GM23338 (cell line): Measurements from ENCODE around the gene RPP40. TPM values are rescaled to one million over a fixed set of nuclear protein-coding genes. Genes with fewer than 3 reads are reported as not detected.

Source experiments
- ATAC-seq: fragments of 200-7000 bp; cut with Tn5 transposase; 3 replicates; pipeline ENCODE4 v1.9.1; 2020
- DNase-seq: peaks from one replicate; pipeline ENCODE4 v3.0.0-alpha.2; 2015; ENCODE audit warnings: low spot score
- H2AFZ ChIP-seq: fragments of 200-600 bp; sonication (generic); 2 replicates; pipeline ENCODE4 v1.8.0; 2016; ENCODE audit warnings: antibody characterized with exemption, mild to moderate bottlenecking, moderate library complexity
- H3F3A ChIP-seq: fragments of 200-600 bp; sonication (generic); replicated peaks from 2 replicates; pipeline ENCODE4 v1.8.0; 2017; ENCODE audit warnings: antibody characterized with exemption, mixed run types, low read depth
- H3K27ac ChIP-seq: fragments of 200-600 bp; sonication (generic); 2 replicates; pipeline ENCODE4 v1.6.1; 2016; ENCODE audit warnings: low read depth
- H3K27me3 ChIP-seq: fragments of 200-600 bp; sonication (generic); 2 replicates; pipeline ENCODE4 v1.8.0; 2016; ENCODE audit warnings: mild to moderate bottlenecking, mixed run types, moderate library complexity; ENCODE audit not compliant: insufficient read depth
- H3K36me3 ChIP-seq: fragments of 200-600 bp; sonication (generic); 2 replicates; pipeline ENCODE4 v1.8.0; 2016; ENCODE audit warnings: mild to moderate bottlenecking; ENCODE audit not compliant: insufficient read depth
- H3K4me1 ChIP-seq: fragments of 200-600 bp; sonication (generic); 2 replicates; pipeline ENCODE4 v1.8.0; 2016; ENCODE audit warnings: mild to moderate bottlenecking, moderate library complexity; ENCODE audit not compliant: insufficient read depth
- H3K4me2 ChIP-seq: fragments of 200-600 bp; sonication (generic); 2 replicates; pipeline ENCODE4 v1.7.1; 2017; ENCODE audit warnings: mixed run types
- H3K4me3 ChIP-seq: fragments of 200-600 bp; sonication (generic); 2 replicates; pipeline ENCODE4 v1.6.1; 2016; ENCODE audit warnings: mixed run types
- H3K79me2 ChIP-seq: fragments of 200-600 bp; sonication (generic); replicated peaks from 2 replicates; pipeline ENCODE4 v1.8.0; 2017; ENCODE audit warnings: mild to moderate bottlenecking; ENCODE audit not compliant: insufficient read depth
- H3K9me2 ChIP-seq: fragments of 200-600 bp; sonication (generic); 2 replicates; pipeline ENCODE4 v1.8.0; 2017; ENCODE audit not compliant: insufficient read depth
- H4K20me1 ChIP-seq: fragments of 200-600 bp; sonication (generic); replicated peaks from 2 replicates; pipeline ENCODE4 v1.8.0; 2017; ENCODE audit warnings: mild to moderate bottlenecking; ENCODE audit not compliant: insufficient read depth
- H3K27ac Mint-ChIP-seq: 2 replicates; pipeline ENCODE4 v1.8.0; 2020; ENCODE audit warnings: inconsistent platforms, mild to moderate bottlenecking, moderate library complexity, mixed read lengths
- H3K27me3 Mint-ChIP-seq: 3 replicates; pipeline ENCODE4 v1.8.0; 2022; ENCODE audit warnings: low read depth, mild to moderate bottlenecking, moderate library complexity, mixed read lengths, inconsistent platforms; ENCODE audit not compliant: insufficient read depth, poor library complexity
- H3K36me3 Mint-ChIP-seq: 3 replicates; pipeline ENCODE4 v1.8.0; 2021; ENCODE audit warnings: low read depth, mild to moderate bottlenecking, inconsistent platforms, moderate library complexity, mixed read lengths
- H3K4me1 Mint-ChIP-seq: 3 replicates; pipeline ENCODE4 v1.8.0; 2020; ENCODE audit warnings: mild to moderate bottlenecking, inconsistent platforms, mixed read lengths
- H3K4me3 Mint-ChIP-seq: 3 replicates; pipeline ENCODE4 v1.8.0; 2021; ENCODE audit warnings: moderate library complexity, mild to moderate bottlenecking, inconsistent platforms, mixed read lengths
- H3K9me3 Mint-ChIP-seq: 3 replicates; pipeline ENCODE4 v1.8.0; 2020; ENCODE audit warnings: moderate library complexity, mild to moderate bottlenecking, inconsistent platforms, mixed read lengths
- CREB1 ChIP-seq: fragments of 250-450 bp; sonication (Bioruptor Pico); IDR thresholded peaks from 2 replicates; pipeline ENCODE4 v1.5.0; 2020; ENCODE audit warnings: low read depth, mild to moderate bottlenecking, moderate library complexity
- CTCF ChIP-seq, 2 experiments: fragments of 200-600 bp in 1 of 2; sonication (generic) in 1 of 2; conservative IDR thresholded peaks; 2 replicates each; pipeline versions ENCODE4 v1.5.1 to v1.6.1; 2016 to 2017; ENCODE audit warnings: antibody characterized with exemption in 2 of 2, low read depth in 2 of 2, mild to moderate bottlenecking in 2 of 2, moderate library complexity in 1 of 2
- ETS1 ChIP-seq: IDR thresholded peaks from 2 replicates; pipeline ENCODE4 v1.6.1; 2016; ENCODE audit warnings: antibody characterized with exemption
- EZH2 ChIP-seq: fragments of 200-600 bp; sonication (generic); IDR thresholded peaks from one replicate; pipeline ENCODE4 v1.8.0; 2017; ENCODE audit warnings: antibody characterized with exemption, mild to moderate bottlenecking, low read depth; ENCODE audit not compliant: unreplicated experiment
- EZH2phosphoT487 ChIP-seq: fragments of 200-600 bp; sonication (generic); IDR thresholded peaks from one replicate; pipeline ENCODE4 v1.8.1; 2018; ENCODE audit warnings: antibody characterized with exemption; ENCODE audit not compliant: unreplicated experiment
- JUNB ChIP-seq: IDR thresholded peaks from one replicate; pipeline ENCODE4 v1.6.1; 2016; ENCODE audit warnings: antibody characterized with exemption; ENCODE audit not compliant: unreplicated experiment
- NANOG ChIP-seq: IDR thresholded peaks from 2 replicates; pipeline ENCODE4 v1.6.1; 2016; ENCODE audit warnings: antibody characterized with exemption, borderline replicate concordance
- POLR2AphosphoS5 ChIP-seq: IDR thresholded peaks from 2 replicates; pipeline ENCODE4 v1.6.1; 2016; ENCODE audit warnings: antibody characterized with exemption, low read depth
- REST ChIP-seq: IDR thresholded peaks from one replicate; pipeline ENCODE4 v1.6.1; 2018; ENCODE audit warnings: antibody characterized with exemption; ENCODE audit not compliant: unreplicated experiment
- STAT1 ChIP-seq: IDR thresholded peaks from one replicate; pipeline ENCODE4 v1.6.1; 2016; ENCODE audit warnings: antibody characterized with exemption; ENCODE audit not compliant: unreplicated experiment
- ZNF114 ChIP-seq: fragments of 250-450 bp; sonication (Bioruptor Pico); IDR thresholded peaks from 2 replicates; pipeline ENCODE4 v1.5.0; 2020; ENCODE audit warnings: mild to moderate bottlenecking, moderate library complexity
- ZNF331 ChIP-seq: fragments of 250-450 bp; sonication (Bioruptor Pico); IDR thresholded peaks from 2 replicates; pipeline ENCODE4 v1.5.0; 2020; ENCODE audit warnings: low read depth, mild to moderate bottlenecking, moderate library complexity
- ZNF462 ChIP-seq: fragments of 250-450 bp; sonication (Bioruptor Pico); IDR thresholded peaks from 2 replicates; pipeline ENCODE4 v1.5.0; 2020; ENCODE audit warnings: mild to moderate bottlenecking, moderate library complexity
- polyA plus RNA-seq: library from polyadenylated mRNA; unstranded; fragments of >200 nt; fragmentation: Nextera tagmentation; extraction: Ambion mirVana; gene quantifications from 2 replicates; pipeline ENCODE4 v1.2.1, GENCODE V29; 2016
- total RNA-seq: library from RNA; depleted of rRNA; stranded (reverse); fragments of >200 nt; shearing (Covaris generic); gene quantifications from 2 replicates; pipeline ENCODE4 v1.2.3, GENCODE V29; 2014

Gene RPP40
- total and polyA plus RNA-seq, 2 experiments from 2014 or later, result 39.3 to 40.4 TPM

- Histone ChIP-seq H3K4me3 (no peak overlapping the region), H3K9me2 (no peaks in the 10 kb centered on the region), H2AFZ (no peak overlapping the region), H4K20me1 (peaks cover 3% of the 10 kb centered on the region; the same call in 1 of the 2 replicates), H3K36me3 (peaks cover 8% of the 10 kb centered on the region; the same call in 1 of the 2 replicates), H3K4me2 (0 out of 2 replicates have a peak overlapping the region, but pooled peaks have one; percentile 45), H3K4me1 (peaks cover 23% of the 10 kb centered on the region; the same call in 1 of the 2 replicates), H3F3A (no peaks in the 10 kb centered on the region), H3K27me3 (no peaks in the 10 kb centered on the region), H3K79me2 (peaks cover 8% of the 10 kb centered on the region; the same call in 1 of the 2 replicates), H3K27ac (peak overlapping the region; percentile 50)
- Mint-ChIP-seq H3K36me3 (peaks cover 73% of the 10 kb centered on the region), H3K27me3 (peaks cover 32% of the 10 kb centered on the region), H3K4me1 (peaks cover 44% of the 10 kb centered on the region), H3K4me3 (no peak overlapping the region; the same call in 2 of the 3 replicates), H3K27ac (peak overlapping the region; percentile 59; the same call in 1 of the 2 replicates), H3K9me3 (no peaks in the 10 kb centered on the region)
- peak; percentile 23 for ATAC-seq
- no peak for TF ChIP-seq EZH2phosphoT487
- no peak for TF ChIP-seq ZNF331 (CRISPR knock-in tag)
- no peak for TF ChIP-seq CTCF (conservative IDR thresholded peaks at IDR 0.05; ENCODE audit: low read depth in 2 of 2)
- TF ChIP-seq ZNF114 (CRISPR knock-in tag), result no peak
- no peak for TF ChIP-seq NANOG
- TF ChIP-seq CREB1 (CRISPR knock-in tag), result no peak
- no peak for TF ChIP-seq POLR2AphosphoS5
- TF ChIP-seq REST, result no peak
- no peak for TF ChIP-seq ZNF462 (CRISPR knock-in tag)
- no peak for TF ChIP-seq STAT1
- no peak for TF ChIP-seq EZH2
- TF ChIP-seq JUNB, result no peak
- no peak for TF ChIP-seq ETS1
- DNase-seq, result no peak
Observed at GRCh38 chr6:4948781-4949450, 54.9 kb downstream of the RPP40 start.
